DLD1 (cell line): ENCODE measurements around the gene ARHGAP26.
"Not testable (repeated sequence)": the region's sequence is repeated elsewhere in the genome, so short reads cannot be mapped to it uniquely, and the experiment has no call there.

ENCODE experiments used
- in situ Hi-C: cut with HindIII; loops from 2 replicates; pipeline ENCODE4 v1.10.0; 2017; ENCODE audit warnings: low sequenced_read_pairs

The ARHGAP26 gene

DNA sequence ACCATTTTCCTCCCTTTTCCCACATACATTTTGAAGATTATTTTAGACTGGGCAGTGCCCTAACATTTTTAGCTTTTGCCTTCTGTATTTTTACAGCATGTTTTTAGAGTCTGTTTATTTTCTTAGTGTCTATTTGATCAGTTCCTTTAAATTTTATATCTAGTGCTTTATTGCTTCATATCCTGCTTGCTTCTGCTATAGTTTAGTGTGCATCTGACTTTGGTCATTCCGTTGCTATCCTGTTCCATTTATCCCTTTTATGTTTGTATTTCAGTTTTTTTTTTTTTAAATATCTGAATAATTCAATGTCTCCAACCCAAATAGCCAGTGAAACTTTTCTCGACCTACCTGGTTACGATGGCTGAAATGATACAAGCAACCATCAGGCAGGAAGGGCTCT lies 203.8 kb downstream of the ARHGAP26 start:
- in situ Hi-C loops: no loop called here

DNA sequence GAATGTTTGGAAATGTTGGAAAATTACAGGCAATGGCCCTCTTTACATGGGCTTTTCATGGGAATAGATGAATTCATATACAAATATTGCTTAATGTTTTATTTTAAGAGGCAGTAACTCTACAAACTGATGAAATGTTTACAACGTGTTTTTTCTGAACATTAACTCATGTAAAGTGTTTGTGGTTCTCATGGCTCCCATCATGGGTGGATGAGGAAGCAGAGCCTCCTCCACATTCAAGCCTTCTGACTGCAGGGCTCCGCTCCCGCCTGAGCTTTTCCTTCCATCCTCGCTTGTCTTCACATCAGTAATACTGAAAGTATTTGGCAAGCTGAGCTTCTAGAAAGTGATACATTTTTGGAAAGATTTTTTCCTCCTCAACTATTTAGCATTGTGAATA lies 204.2 kb downstream of the ARHGAP26 start:
- in situ Hi-C loops: no loop called here

DNA sequence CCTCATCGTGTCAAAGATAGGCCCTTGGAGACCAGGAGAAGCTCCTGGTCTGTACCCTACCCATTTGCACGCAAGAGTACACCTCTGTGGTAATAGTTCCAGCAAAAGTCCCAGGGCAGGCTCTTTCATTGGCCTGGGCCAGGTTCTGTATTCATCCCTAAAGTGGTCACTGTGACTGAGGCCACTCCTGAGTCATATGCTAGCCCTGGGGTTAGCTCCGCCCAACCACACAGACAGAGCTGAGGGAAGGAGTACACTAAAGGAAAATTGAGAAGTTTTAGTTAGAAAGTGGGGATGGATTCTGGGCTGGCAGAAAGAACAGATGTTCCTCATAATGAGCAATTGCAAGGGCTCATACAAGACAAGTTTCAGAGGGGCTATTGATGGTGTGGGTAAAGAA lies 206.7 kb downstream of the ARHGAP26 start:
- in situ Hi-C loops: no loop called here

DNA sequence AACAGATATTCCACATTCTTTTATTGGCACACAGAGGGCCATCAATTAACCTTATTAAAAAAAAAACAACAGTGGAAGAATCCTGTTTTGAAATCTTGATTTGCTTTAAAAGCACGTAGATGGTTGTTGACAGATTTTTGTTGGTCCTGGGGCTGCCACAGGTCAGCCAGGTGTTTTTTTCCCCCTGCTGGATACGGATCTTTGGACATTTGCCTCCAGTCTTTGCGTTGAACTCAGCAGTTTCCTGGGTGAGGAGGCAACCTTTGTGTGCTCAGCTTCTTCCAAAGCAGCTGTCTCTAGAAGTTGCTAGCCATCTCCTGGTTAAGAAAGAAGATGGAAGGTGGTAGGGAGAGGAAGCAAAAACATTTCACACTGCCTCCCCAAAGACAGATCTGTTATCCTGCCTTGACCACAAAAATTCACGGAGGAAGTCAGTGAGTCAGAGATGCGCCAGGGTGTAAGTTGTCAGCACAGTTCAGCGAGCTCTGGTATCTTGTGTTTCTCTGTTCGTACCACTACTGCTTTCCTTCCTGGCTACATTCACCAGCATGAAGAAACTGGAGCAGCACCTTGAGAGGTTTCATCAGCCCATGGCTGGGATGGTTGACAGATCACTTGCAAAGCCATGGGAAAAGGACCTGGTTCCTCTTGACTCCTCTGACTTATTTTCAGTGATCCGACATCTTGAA lies 207.3 kb downstream of the ARHGAP26 start:
- in situ Hi-C loops: no loop called here

DNA sequence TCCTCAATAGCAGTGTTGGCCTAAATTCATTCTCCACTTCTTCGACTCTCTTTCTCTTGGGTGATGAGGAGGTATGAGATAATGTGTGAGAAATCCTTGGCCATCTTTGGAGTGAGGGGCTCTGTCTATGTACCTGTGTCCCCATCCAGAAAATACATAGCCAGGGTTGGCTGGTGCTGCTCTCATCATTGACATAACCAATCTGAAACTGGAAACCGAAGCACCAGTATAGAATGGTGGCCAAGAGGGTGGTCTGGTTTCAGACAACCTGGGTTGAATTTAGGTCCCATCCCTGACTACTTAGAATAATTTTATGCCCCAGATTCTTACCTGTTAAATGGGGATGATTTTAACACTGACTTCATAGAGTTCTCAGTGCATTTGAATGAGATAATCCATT lies 208.1 kb downstream of the ARHGAP26 start:
- in situ Hi-C loops: no loop called here

DNA sequence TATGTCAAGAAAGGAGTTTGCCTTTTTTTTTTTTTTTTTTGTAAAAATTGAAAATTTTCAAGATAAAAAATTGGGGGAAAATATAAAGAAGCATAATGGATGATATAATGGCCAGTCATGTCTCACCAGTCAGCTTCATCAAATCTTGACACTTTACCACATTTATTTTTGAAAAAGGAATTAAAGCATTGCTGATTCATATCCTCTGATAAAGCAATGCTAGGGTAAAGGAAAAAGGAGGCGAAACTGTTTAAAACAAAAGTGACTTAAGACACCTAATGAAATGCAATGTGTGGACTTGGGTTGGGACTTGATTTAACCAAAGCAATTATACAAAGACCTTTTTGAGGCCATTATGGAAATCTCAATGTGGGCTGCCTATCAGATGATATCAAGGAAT lies 208.5 kb downstream of the ARHGAP26 start:
- in situ Hi-C loops: no loop called here

DNA sequence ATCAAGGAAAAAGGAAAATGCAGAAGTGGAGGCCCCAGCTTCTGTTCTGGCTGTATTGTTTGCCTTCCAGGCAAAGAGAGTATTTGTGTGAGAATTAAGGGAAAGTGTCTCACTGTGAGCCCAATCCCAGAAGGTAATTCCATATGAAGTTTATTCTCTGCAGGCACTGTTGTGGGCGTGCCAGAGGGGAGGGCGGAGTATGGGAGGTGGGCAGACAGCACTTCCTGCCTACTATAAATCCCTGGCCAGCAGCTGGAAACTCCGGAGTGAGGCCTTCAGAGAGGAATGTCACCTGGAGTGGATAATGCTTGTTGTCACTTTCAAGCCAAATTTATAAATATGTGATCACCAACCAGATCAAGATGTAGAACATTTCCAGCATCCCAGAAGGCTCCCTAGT lies 209.5 kb downstream of the ARHGAP26 start:
- in situ Hi-C loops: no loop called here

DNA sequence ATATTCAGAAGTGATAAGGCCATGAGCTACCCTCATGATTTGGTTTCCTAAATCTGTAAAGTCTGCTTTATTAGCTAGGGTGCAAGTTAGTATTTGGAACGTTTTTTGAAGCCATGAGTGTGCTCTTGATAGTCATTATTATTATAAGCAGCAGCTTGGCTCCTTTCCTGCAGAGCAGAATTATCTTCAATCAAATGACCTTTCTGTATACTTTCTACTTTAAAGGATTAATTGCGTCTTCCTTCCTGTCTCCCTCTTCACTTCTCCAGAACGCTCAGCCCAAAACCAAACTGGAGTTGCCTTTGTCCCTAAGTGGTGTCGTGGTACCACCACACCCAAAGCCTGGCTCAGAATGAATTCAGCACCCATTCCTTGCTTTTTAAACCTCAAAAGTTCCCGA lies 211.3 kb downstream of the ARHGAP26 start:
- in situ Hi-C loops: no loop called here

DNA sequence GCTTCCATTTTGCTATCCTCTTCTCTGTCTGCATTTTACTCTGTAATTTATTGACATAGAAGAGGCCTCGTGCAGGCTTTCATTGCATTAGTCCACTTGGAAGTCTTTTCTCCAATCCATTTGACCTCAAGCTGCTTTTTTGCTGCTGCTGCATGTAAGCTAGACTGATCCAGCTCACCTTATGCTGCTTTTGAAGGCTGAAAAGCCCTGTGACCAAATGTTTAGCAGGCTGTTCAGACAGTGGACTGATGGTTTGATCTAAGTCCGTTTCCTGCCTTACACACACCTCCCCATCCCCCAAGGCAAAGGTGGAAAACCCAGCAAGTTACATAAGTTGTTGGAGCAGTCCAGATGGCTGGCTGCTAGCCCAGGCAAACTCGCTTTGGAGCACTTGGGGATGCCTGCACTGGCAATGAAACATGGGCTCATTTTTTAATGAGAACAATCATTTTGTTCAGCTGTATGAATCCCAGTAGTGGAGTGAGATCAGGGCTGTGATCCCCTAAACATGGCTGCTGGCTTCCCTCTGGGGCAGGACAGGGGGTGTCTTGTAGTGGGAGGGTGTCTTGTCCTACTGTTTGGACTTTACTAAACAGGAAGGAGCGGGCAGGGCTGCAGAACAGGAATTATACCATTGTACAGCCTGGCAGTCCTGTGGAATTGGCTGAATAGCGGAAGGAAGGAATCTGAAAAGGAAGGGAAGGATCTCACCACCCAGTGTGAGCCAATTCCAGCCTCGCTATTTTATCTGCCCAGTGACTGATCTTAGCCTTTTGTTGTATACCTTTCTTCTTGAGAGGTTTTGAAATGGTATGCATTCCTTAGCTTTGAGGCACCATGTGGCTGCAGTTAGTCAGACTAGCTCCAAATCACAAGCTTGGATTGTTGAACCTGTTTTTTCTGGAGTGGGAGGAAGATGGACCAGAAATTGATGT lies 212.0 kb downstream of the ARHGAP26 start:
- in situ Hi-C loops: no loop called here

DNA sequence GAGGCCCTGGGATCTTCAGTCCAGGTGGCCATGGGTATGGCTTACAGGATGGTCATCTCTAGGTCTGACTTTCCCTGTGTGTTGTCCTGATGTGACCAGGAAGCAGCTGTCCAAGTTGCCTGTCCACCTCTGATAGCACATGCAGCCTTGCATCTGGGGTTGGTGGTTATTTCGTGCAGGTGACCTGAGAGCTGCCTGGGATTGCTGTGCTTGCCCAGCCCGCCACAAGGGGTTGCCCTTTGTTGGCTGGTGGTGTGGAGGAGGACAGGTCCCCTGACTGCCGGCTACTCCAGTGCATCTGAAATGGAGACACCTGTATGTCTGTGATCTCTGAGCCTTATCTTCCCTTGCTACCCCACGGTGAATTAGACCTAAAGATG lies 212.6 kb downstream of the ARHGAP26 start:
- in situ Hi-C loops: no loop called here

DNA sequence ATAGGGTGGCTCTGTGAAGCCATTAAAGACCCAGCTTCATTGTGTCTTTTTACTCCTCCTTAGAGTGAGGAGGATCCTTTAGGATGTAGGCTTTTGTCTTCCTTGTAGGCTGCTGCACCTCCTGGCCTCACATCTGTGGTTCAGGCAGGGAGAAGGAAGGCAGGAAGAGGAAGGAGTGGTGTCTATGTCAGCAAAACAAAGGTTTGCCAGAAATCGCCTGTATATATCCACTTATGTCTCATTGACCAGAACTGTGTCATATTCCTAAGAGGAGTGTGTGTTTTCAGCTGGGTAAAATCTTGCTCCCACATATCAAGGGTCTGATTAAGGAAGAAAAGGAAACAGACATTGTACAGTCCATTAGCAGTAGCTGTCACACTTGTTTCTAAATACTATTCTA lies 213.8 kb downstream of the ARHGAP26 start:
- in situ Hi-C loops: no loop called here

DNA sequence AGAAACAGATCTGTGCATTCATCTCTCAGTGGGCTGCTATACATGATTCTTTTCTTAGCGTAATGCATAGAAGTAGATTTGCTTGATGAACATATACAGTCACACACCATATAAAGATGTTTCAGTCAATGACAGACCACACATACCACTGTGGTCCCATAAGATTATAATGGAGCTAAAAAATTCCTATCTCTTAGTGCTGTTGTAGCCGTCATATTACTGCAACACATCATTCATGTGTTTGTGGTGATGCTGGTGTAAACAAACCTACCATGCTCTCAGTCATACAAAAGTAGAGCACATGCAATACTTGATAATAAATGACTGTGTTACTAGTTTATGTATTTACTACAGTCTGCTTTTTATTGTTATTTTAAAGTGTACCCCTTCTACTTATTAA lies 214.3 kb downstream of the ARHGAP26 start:
- in situ Hi-C loops: no loop called here

DNA sequence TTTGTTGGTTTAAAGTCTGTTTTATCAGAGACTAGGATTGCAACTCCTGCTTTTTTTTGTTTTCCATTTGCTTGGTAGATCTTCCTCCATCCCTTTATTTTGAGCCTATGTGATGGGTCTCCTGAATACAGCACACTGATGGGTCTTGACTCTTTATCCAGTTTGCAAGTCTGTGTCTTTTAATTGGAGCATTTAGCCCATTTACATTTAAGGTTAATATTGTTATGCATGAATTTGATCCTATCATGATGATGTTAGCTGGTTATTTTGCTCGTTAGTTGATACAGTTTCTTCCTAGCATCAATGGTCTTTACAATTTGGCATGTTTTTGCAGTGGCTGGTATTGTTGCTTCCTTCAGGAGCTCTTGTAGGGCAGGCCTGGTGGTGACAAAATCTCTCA lies 219.1 kb downstream of the ARHGAP26 start:
- in situ Hi-C loops: not testable (repeated sequence)

DNA sequence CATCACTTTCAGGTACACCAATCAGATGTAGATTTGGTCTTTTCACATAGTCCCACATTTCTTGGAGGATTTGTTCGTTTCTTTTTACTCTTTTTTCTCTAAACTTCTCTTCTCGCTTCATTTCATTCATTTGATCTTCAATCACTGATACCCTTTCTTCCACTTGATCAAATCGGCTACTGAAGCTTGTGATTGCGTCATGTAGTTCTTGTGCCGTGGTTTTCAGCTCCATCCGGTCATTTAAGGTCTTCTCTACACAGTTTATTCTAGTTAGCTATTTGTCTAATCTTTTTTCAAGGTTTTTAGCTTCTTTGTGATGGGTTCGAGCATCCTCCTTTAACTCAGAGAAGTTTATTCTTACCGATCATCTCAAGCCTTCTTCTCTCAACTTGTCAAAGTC lies 219.9 kb downstream of the ARHGAP26 start:
- in situ Hi-C loops: not testable (repeated sequence)

DNA sequence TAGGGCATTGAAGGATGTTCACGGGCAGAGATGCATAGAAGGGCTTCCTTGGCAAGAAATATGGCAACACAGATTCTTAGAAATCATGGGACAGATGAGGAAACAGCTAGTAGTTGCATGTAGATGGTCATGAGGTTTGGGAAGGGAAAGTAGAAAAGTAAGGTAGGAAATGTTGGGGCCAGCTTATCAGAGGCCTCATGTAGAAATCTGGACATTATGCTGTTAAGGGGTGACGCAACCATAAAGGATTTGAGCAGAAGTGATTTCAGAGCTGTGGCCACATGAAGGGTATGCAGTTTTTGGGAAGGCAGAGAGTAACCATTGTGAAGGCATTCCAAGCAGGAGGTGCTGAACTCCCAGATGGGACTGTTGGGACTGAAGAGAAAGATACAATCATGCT lies 224.0 kb downstream of the ARHGAP26 start:
- in situ Hi-C loops: no loop called here

DNA sequence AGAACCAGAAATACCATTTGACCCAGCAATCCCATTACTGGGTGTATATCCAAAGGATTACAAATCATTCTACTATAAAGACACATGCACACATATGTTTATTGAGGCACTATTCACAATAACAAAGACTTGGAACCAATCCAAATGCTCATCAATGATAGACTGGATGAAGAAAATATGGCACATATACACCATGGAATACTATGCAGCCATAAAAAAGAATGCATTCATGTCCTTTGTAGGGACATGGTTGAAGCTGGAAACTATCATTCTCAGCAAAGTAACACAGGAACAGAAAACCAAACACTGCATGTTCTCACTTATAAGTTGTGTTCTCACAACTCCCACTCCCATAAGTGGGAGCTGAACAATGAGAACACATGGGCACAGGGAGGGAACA lies 225.4 kb downstream of the ARHGAP26 start:
- in situ Hi-C loops: not testable (repeated sequence)

DNA sequence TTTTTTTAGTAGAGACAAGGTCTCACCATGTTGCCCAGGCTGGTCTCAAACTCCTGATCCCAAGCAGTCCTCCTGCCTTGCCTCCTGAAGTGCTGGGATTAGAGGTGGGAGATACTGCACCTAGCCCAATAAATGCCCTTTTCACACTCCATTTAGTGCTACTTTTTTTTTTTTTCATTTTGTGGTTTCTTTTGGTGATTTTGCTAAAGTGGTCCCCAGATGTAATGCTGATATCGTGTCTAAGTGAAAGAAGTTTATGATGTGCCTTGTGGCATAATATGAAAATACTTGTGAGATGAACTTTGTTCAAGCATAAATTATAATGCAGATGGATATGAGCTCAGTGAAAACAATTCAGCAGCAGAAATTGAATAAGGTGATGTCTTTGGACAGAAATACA lies 227.4 kb downstream of the ARHGAP26 start:
- in situ Hi-C loops: no loop called here

DNA sequence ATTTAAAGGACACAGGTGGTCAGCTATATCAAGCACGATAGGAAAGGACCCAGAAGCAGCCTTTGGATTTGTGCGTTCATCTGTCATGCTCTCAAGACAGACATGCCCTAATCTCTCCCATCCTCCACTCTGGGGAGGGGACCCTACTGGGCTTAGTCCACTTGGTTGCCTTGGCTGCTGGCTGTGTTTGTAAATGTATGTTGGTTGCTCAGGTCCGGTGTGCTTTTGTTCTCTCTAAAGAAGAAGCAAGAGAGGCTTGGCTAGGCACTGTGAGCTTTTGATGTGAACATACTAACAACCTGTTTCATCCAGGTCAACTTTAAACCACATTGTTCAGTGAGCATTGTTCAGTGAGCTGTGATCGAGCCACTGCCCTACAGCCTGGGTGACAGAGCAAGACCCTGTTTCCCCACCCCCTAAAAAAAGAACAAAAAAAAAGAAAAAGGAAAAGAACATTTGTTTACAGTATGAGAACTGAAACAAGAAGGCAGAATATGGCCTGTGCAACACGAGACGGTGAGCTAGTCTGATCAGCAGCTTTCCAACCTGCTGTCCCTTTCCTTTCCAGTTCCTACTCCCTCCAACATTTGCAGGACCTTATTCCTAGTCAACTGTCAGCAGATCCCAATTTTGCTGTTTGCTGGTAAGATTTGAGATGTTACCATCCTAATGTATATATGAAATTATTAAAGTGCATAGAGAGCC lies 228.3 kb downstream of the ARHGAP26 start:
- in situ Hi-C loops: no loop called here

DNA sequence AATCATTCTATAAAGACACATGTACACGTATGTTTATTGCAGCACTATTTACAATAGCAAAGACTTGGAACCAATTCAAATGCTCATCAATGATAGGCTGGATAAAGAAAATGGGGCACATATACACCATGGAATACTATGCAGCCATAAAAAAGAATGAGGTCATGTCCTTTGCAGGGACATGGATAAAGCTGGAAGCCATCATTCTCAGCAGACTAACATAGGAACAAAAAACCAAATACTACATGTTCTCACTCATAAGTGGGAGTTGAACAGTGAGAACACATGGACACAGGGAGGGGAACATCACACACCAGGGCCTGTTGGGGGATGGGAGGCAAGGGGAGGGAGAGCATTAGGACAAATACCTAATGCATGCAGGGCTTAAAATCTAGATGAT lies 230.4 kb downstream of the ARHGAP26 start:
- in situ Hi-C loops: not testable (repeated sequence)

DNA sequence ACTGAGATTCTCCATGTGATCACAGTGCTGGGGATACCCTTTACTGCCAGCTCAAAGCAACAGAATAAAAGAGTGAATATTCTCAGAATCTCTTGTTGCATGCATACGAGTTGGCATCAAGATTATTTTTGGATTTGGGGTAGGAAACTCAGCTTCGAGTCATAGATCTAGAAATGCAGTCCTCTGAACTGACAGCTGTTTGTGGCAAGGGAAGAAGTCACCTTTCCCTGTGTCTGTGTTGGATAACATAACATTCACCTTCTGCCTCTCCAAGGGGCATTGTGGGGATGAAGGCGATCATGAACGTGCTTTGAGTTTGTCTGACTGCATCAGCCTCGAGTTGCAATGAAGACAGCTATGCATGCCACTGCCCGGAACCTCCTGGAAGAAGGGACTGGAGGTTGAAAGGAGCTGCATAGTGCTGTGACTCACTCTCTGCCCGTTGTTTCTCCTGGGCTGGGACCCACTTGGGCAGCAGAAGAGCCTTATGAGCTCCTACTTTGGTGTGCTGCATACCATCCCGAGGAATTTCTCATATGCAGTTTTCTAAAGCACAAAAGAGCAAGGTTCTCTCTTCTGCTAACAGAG lies 231.7 kb downstream of the ARHGAP26 start:
- in situ Hi-C loops: no loop called here
